Activated CD8-positive, alpha-beta memory T cell treated with anti-CD3 and anti-CD28 coated beads for 1 hour (primary cell): ENCODE measurements around the gene NUP88.

Source experiments
- DNase-seq, 2 donors: peaks; one replicate each; pipeline ENCODE4 v3.0.0-alpha.2; 2020; ENCODE audit warnings: low read depth in 1 of 2; ENCODE audit errors: extremely low read depth in 1 of 2

Gene NUP88

DNA sequence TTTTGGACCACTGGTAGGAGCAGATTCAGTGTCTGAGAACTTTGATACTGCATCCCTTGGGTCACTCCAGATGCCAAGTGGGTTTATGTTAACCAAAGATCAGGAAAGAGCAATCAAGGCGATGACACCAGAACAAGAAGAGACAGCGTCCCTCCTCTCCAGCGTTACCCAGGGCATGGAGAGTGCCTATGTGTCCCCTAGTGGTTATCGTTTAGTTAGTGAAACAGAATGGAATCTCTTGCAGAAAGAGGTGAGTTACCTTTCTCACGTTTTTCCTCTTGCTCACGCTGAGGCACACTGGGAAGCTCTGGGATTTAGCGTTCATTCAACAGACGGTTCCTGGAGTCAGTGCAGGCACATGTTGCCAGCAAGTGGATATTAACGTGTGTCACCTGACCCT lies 58.0 kb downstream of the NUP88 start:
- DNase-seq = no peak

DNA sequence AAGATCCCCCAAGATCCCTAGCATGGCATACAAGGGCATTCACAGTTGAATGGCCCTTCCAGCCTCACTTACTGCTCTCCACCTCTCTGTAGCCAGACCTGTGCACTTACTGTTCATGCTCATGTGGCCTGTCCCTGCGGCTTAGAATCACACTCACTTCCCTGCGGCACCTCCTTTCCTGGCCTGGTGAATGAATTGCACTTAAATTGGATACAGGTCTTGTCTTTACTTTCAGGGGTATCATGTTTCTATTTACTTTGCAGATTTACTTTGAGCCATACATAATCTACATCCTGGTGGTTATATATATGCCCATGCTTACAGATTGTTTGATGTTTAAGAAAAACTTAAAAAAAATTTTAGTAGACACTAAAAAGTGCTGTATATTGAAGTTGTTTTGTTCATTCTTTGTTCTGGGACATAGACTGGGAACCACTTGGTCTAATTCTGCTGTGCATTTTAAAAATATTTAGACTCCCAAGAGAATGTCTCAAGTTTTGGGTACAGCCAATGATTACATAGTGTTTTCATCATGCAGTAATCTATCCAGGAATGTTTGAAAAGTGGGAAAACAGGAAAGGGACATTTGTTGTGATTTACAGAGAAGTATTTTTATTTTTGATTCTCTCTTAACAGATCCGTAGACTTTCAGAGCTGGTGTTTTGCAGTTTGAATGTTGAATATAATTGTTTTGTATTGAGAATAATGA lies 63.9 kb downstream of the NUP88 start:
- DNase-seq = no peak

DNA sequence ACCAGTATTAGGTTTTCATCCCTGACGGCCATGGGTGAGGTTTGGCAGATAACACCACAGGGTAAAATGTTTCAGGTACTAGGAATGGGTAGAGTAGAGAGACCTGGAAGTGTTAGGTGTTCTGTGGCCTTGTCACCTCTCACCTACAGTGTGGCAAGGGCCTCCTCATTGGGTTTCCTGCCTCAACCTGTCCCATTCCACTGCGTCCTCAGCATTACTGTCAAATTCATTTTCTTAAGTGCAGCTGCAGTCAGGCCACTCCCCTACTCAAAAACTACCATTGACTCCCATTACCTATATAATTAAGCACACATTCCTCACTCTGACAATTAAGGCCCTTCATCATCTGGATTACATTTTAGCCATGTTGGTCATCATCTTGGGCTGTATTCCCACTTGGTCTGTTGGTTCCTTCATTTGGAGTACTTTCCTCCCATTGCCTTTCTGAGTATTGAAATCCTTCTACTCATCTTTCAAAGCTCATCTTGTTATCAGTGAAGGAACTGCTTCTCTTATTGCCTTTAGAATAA lies 64.5 kb downstream of the NUP88 start:
- DNase-seq = no peak

DNA sequence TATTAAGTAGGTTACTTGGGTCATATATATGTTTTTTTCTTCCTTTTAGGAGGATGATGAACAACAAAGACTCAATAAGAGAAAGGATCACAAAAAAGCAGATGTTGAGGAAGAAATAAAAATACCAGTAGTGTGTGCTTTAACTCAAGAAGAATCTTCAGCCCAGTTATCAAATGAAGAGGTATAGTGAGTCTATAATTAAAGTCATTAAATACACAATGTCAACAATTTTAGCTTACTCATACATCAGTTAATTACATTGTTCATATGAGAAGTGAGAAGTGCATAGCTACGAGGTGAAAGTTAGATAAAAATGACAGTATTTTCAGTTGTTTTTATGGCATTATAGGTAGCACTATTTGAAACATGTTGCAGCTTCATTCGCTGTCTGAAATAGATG lies 65.2 kb downstream of the NUP88 start:
- no peak for DNase-seq

DNA sequence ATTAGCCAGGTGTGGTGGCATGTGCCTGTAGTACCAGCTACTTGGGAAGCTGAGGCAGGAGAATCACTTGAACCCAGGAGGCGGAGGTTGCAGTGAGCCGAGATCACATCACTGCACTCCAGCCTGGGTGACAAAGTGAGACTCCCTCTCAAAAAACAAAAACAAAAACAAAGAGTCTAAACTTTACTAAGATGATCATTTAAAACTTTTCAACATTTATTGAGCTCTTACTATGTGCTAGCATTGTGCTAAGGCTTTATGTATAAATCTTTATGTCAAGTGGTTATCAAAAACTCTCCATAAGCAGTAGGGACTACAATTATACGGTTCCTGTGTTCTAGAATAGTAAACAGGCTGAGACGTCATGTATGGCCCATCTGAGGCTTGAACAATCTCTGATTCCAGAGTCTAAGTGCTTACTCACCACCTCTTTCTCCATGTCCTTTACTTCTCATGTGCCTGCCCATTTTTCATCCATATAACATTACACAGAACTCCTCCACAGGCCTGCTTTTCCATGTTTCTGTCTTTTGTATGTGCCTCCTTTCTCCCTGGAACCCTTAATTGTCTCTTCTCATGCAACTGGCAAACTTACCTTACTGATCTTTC lies 66.7 kb downstream of the NUP88 start:
- no peak for DNase-seq

DNA sequence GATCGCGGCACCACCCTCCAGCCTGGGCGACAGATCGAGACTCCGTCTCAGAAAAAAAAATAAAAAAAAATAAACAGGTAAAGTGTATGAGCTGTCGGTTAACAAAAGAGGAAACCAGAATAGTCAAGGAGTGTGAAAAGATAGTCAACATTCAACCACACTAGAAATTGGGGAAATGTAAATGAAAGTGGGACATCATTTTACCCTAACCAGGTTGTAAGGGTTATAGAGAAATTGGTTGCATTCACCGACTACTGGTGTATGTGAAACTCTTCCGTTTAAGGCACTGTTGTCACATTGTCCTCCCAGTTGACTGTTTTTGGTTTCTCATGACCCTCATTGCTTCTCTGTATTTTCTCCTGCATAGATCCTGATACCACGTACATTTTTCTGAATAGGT lies 74.5 kb downstream of the NUP88 start:
- DNase-seq = no peak
